ENCODE measurements around the gene KLHL2. TPM values are rescaled to one million over a fixed set of nuclear protein-coding genes. Genes with fewer than 3 reads are reported as not detected.
"Not testable (repeated sequence)": the region's sequence is repeated elsewhere in the genome, so short reads cannot be mapped to it uniquely, and the experiment has no call there.

KLHL2 gene
- total RNA-seq, 4 donors from 2014 or later: 23.5 to 35.3 (median 27.2) TPM

- H3K9me3 ChIP-seq: no peaks in the 10 kb centered on the region
- 73% methylated on average over 3 of the region's 3 CpGs for WGBS
- H3K27me3 ChIP-seq: no peaks in the 10 kb centered on the region
- H3K27ac ChIP-seq (replicated peaks in 1 of 4): no peak overlapping the region
- no peaks in the 10 kb centered on the region for H3K4me1 ChIP-seq
- DNase-seq (ENCODE audit: extremely low spot score): no peak
- peaks cover 4 to 24% (median 13%) of the 10 kb centered on the region in 4 donors for H3K36me3 ChIP-seq
- intact Hi-C loops (cut with DNase I): no loop called here
- H3K4me3 ChIP-seq: no peak overlapping the region
- TF ChIP-seq POLR2A (IDR thresholded peaks at IDR 0.05; ENCODE audit: low read depth) (no peak), POLR2AphosphoS5 (IDR thresholded peaks at IDR 0.05) (no peak), CTCF (IDR thresholded peaks at IDR 0.05) (no peak), EP300 (IDR thresholded peaks at IDR 0.05) (no peak)
These were observed 127.9 kb downstream of the KLHL2 start for GRCh38 chr4:165335163-165335703.

GRCh38 chr4:165336743-165337142 is 129.4 kb downstream of the KLHL2 start:
- no peak overlapping the region for H3K27ac ChIP-seq (replicated peaks in 1 of 4)
- WGBS: 93% methylated on average over 6 of the region's 6 CpGs
- H3K27me3 ChIP-seq: no peaks in the 10 kb centered on the region
- H3K4me1 ChIP-seq: no peaks in the 10 kb centered on the region
- H3K36me3 ChIP-seq: peaks cover 5 to 34% (median 18%) of the 10 kb centered on the region in 4 donors
- H3K4me3 ChIP-seq: no peak overlapping the region
- TF ChIP-seq POLR2A (IDR thresholded peaks at IDR 0.05; ENCODE audit: low read depth) (no peak), EP300 (IDR thresholded peaks at IDR 0.05) (no peak), CTCF (IDR thresholded peaks at IDR 0.05) (no peak), POLR2AphosphoS5 (IDR thresholded peaks at IDR 0.05) (no peak)
- no peak for DNase-seq (ENCODE audit: extremely low spot score)
- intact Hi-C loops (cut with DNase I): no loop called here
- H3K9me3 ChIP-seq: no peaks in the 10 kb centered on the region

- WGBS: 97% methylated on average over 5 of the region's 5 CpGs
- H3K9me3 ChIP-seq; H3K4me3 ChIP-seq; H3K27ac ChIP-seq (replicated peaks in 1 of 4); DNase-seq (ENCODE audit: extremely low spot score); intact Hi-C loops (cut with DNase I); H3K4me1 ChIP-seq; H3K27me3 ChIP-seq: not testable (repeated sequence)
- peaks cover 5 to 41% (median 22%) of the 10 kb centered on the region in 4 donors for H3K36me3 ChIP-seq
These were observed 135.0 kb downstream of the KLHL2 start for GRCh38 chr4:165342340-165342739.

- WGBS: 77% methylated on average over 13 of the region's 13 CpGs
- Histone ChIP-seq H3K9me3 (no peaks in the 10 kb centered on the region), H3K36me3 (peaks cover 5 to 38% (median 20%) of the 10 kb centered on the region in 4 donors), H3K4me1 (no peaks in the 10 kb centered on the region), H3K4me3 (no peak overlapping the region), H3K27me3 (no peaks in the 10 kb centered on the region), H3K27ac (replicated peaks in 1 of 4) (no peak overlapping the region)
- DNase-seq (ENCODE audit: extremely low spot score): no peak
- intact Hi-C loops (cut with DNase I): no loop called here
- no peak for TF ChIP-seq CTCF (IDR thresholded peaks at IDR 0.05)
- TF ChIP-seq POLR2A (IDR thresholded peaks at IDR 0.05; ENCODE audit: low read depth): no peak
- no peak for TF ChIP-seq POLR2AphosphoS5 (IDR thresholded peaks at IDR 0.05)
- TF ChIP-seq EP300 (IDR thresholded peaks at IDR 0.05): no peak
These were observed 136.2 kb downstream of the KLHL2 start for GRCh38 chr4:165343353-165344191.

GRCh38 chr4:165345666-165346417 is 138.5 kb downstream of the KLHL2 start:
- Histone ChIP-seq H3K9me3 (no peaks in the 10 kb centered on the region), H3K4me1 (no peaks in the 10 kb centered on the region), H3K27me3 (no peaks in the 10 kb centered on the region), H3K4me3 (no peak overlapping the region), H3K36me3 (peaks cover 0 to 15% (median 8%) of the 10 kb centered on the region in 4 donors), H3K27ac (replicated peaks in 1 of 4) (no peak overlapping the region)
- intact Hi-C loops (cut with DNase I): no loop called here
- TF ChIP-seq POLR2AphosphoS5 (IDR thresholded peaks at IDR 0.05) (no peak), POLR2A (IDR thresholded peaks at IDR 0.05; ENCODE audit: low read depth) (no peak), EP300 (IDR thresholded peaks at IDR 0.05) (no peak), CTCF (IDR thresholded peaks at IDR 0.05) (no peak)
- 80% methylated on average over 10 of the region's 10 CpGs for WGBS
- no peak for DNase-seq (ENCODE audit: extremely low spot score)
